HG02884 (cell line): ENCODE measurements around the gene SYNGAP1.
A peak's percentile ranks its signal among the peaks of the same experiment; 100 is the strongest.

ENCODE experiments used
- ATAC-seq: cut with Tn5 transposase; IDR thresholded peaks from one replicate; pipeline ENCODE4 v1.9.1; 2021; ENCODE audit warnings: mild to moderate bottlenecking, moderate library complexity; ENCODE audit not compliant: unreplicated experiment

The SYNGAP1 gene

GRCh38 chr6:33434961-33435360 is 15.1 kb downstream of the SYNGAP1 start:
- no peak for ATAC-seq

- no peak for ATAC-seq
These were observed 17.8 kb downstream of the SYNGAP1 start for GRCh38 chr6:33437666-33438065.

DNA sequence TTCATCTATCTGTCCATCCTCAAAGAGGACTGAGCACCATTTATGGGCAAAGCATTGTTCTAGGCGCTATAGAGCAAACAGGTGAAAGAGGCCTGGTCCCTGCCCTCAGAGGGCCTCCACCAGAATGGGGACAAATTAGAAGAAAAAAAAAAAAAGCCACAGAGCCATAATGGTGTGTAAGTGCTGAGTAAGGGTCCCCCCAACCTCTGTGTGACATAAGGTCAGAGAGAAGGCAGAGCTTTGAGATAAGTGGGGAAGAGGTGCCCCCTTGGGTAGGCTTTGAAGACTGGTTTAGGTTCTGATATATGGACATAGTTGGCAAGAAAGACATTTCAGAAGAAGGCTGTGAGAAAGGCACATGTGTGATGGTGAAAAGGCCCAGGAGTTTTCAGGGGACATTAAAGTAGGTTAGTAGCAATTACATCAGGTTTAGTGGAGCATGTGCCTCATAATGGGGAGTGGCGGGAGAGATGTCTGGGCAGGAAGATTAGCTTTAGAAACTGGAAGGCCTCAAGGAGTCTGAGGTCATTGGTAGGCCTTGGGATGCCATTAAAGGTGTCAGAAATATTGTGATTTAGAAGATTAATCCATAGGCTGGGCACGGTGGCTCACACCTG is 19.2 kb downstream of the SYNGAP1 start:
- ATAC-seq = no peak

- no peak for ATAC-seq
These were observed 20.2 kb downstream of the SYNGAP1 start for GRCh38 chr6:33439956-33440648.

DNA sequence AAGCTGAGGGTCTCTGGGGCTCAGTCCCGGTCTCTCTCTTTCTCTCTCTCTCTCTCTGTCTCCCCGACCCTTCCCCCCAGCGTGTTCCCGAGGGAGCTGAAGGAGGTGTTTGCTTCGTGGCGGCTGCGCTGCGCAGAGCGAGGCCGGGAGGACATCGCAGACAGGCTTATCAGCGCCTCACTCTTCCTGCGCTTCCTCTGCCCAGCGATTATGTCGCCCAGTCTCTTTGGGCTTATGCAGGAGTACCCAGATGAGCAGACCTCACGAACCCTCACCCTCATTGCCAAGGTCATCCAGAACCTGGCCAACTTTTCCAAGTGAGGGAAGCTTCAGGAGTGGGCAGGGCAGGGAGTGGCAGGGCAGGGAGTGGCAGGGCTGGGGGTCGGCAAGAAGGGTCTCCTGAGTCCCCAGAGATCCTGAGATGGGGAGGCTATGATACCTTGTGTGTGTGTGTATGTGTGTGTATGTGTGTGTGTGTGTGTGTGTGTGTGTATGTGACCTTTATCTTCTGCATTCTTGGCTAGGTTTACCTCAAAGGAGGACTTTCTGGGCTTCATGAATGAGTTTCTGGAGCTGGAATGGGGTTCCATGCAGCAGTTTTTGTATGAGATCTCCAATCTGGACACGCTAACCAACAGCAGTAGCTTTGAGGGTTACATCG is 20.9 kb downstream of the SYNGAP1 start:
- ATAC-seq = no peak

GRCh38 chr6:33441457-33441856 is 21.6 kb downstream of the SYNGAP1 start:
- no peak for ATAC-seq

- ATAC-seq = no peak
These were observed 22.4 kb downstream of the SYNGAP1 start for GRCh38 chr6:33442283-33442682.

DNA sequence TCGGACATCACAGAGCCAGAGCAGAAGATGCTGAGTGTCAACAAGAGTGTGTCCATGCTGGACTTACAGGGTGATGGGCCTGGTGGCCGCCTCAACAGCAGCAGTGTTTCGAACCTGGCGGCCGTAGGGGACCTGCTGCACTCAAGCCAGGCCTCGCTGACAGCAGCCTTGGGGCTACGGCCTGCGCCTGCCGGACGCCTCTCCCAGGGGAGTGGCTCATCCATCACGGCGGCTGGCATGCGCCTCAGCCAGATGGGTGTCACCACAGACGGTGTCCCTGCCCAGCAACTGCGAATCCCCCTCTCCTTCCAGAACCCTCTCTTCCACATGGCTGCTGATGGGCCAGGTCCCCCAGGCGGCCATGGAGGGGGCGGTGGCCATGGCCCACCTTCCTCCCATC is 23.2 kb downstream of the SYNGAP1 start:
- no peak for ATAC-seq

DNA sequence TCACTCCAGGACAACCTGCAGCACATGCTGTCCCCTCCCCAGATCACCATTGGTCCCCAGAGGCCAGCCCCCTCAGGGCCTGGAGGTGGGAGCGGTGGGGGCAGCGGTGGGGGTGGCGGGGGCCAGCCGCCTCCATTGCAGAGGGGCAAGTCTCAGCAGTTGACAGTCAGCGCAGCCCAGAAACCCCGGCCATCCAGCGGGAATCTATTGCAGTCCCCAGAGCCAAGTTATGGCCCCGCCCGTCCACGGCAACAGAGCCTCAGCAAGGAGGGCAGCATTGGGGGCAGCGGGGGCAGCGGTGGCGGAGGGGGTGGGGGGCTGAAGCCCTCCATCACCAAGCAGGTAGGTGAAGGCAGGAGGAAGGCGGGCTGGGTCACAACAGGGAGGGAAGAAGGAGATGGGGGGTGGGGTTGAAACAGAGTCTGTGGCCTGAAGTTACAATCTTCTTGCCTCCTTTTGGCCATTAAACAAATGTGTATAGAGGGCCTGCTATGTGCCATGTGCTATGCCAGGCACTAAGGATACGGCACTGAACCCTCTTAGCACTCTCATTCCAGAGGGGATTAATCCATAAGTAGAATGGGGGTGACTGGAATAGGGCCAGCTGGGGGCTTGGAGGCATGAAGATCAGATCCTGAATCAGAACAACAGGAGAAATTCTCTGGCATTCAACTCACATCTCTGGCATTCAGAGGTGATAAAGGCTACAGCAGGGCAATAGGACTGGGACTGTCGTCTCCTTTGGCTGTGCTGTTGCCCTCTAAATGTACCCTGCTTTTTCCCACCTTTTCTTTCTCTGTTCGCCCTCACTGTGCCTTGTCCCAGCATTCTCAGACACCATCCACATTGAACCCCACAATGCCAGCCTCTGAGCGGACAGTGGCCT is 24.0 kb downstream of the SYNGAP1 start:
- no peak for ATAC-seq

- no peak for ATAC-seq
These were observed 25.3 kb downstream of the SYNGAP1 start for GRCh38 chr6:33445119-33445603.

- ATAC-seq = no peak
These were observed 26.5 kb downstream of the SYNGAP1 start for GRCh38 chr6:33446356-33446755.

- no peak for ATAC-seq
These were observed 30.6 kb downstream of the SYNGAP1 start for GRCh38 chr6:33450434-33450833.

DNA sequence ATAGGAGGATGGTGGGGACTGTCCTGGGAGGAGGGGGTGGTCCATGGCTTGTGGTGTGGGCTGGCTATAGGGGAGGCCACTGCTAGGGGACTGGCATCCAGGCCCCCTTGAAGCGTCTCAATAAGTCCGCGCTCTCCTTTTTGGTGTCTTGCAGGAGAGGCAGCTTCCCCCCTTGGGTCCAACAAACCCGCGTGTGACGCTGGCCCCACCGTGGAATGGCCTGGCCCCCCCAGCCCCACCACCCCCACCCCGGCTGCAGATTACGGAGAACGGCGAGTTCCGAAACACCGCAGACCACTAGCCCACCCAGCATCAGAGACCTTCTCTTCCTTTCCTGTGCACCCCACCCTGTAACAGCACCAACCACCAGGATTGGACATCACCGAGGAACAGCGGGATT is 31.7 kb downstream of the SYNGAP1 start:
- ATAC-seq = no peak

- no peak for ATAC-seq
These were observed 32.6 kb downstream of the SYNGAP1 start for GRCh38 chr6:33452496-33452895.

GRCh38 chr6:33453393-33454008 is 33.6 kb downstream of the SYNGAP1 start:
- no peak for ATAC-seq

DNA sequence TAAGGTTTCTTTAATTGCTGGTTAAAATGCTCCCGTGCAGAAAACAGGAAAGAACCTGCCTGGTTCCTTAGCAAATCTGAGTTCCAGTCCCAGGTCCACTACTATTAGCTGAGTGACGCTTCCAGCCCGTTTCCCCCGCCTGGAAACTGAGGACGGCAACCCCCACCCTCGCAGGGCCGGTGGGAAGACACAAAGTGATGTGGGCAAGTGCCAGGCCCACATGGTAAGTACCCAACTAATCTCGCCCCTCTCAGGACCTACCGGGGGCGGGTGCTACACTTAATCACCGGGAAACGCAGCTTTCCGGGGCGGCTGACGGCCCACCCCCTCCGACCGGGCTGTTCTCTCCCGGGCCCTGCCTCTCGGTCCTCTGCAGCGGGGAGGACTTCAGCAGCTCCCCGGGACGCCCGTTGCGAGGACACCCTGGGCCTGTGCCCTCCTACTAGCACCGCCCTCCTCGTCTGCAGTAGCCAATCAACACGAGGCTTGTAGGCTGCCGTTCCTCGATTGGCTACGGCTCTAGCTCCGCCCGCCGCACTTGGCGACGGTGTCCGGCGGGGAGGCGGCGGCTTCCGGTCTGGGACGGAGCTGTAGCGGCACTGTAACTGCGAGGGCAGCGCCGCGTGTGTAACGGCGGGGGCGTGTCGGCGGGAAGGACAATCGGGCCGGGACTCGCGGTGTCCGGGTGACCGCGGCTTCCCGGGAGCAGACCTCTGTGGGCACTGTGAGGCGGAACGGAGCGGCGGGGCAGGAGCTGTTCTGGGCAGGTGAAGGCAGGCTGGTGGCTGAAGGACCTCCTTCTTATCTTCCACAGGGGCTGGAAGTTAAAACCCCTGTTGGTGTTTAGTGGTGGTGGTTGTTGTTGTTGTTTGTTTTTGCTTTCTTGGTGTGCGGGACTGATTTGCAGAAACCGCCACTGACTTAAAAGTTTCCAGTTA is 34.4 kb downstream of the SYNGAP1 start, which contains the start of gene ZBTB9:
Gene ZBTB9 (plus strand): TSS at position 568 of the 938 bp plus-strand sequence. CDS start 525 bp downstream, outside the sequence.
- ATAC-seq = peak; percentile 95

DNA sequence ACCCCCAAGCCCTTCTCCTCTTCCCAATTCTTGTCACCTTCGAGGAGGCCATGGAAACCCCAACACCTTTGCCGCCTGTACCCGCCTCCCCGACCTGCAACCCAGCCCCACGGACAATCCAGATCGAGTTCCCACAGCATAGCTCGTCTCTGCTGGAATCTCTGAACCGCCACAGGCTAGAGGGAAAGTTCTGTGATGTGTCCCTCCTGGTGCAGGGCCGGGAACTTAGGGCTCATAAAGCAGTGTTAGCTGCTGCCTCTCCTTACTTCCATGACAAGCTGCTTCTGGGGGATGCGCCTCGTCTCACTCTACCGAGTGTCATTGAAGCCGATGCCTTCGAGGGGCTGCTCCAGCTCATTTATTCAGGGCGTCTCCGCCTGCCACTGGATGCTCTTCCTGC is 35.2 kb downstream of the SYNGAP1 start:
- ATAC-seq = no peak

GRCh38 chr6:33456156-33456555 is 36.3 kb downstream of the SYNGAP1 start:
- no peak for ATAC-seq

- no peak for ATAC-seq
These were observed 38.8 kb downstream of the SYNGAP1 start for GRCh38 chr6:33458676-33459075.
